Gastroesophageal sphincter (tissue), 4 donors: ENCODE data around the gene PSMG2. TPM values are rescaled to one million over a fixed set of nuclear protein-coding genes. Genes with fewer than 3 reads are reported as not detected.

Experiments
- ATAC-seq: fragments of 150-250 bp; one replicate; pipeline ENCODE4 v1.9.1; 2016; ENCODE audit warnings: mild to moderate bottlenecking, moderate library complexity
- H3K27ac ChIP-seq, 4 donors: fragments of 200-600 bp; sonication (generic) in 3 of 4; 1 replicate in 3 of 4; 2 replicates in 1 of 4; pipeline ENCODE4 v1.5.1; 2016 to 2019
- H3K27me3 ChIP-seq: fragments of 200-600 bp; sonication (generic); one replicate; pipeline ENCODE4 v1.5.1; 2019
- H3K36me3 ChIP-seq, 2 donors: fragments of 200-600 bp; sonication (generic); one replicate each; pipeline ENCODE4 v1.5.1; 2019; ENCODE audit warnings: control low read depth in 1 of 2
- H3K4me1 ChIP-seq, 3 donors: fragments of 200-600 bp; sonication (generic); 1 replicate in 2 of 3; 2 replicates in 1 of 3; pipeline ENCODE4 v1.5.1; 2016 to 2019; ENCODE audit warnings: control low read depth in 2 of 3
- H3K4me3 ChIP-seq, 2 donors: fragments of 200-600 bp; sonication (generic); one replicate each; pipeline ENCODE4 v1.5.1; 2019; ENCODE audit warnings: mild to moderate bottlenecking in 1 of 2, moderate library complexity in 1 of 2
- H3K9me3 ChIP-seq, 3 donors: fragments of 200-600 bp; sonication (generic); one replicate each; pipeline ENCODE4 v1.5.1; 2017 to 2019; ENCODE audit warnings: control low read depth in 2 of 3
- EP300 ChIP-seq: sonication (generic); formaldehyde crosslinking; IDR thresholded peaks from one replicate; pipeline ENCODE4 v1.6.1; 2017; ENCODE audit warnings: antibody characterized with exemption, mild to moderate bottlenecking
- POLR2A ChIP-seq, 2 donors: fragments of 450-650 bp; IDR thresholded peaks; one replicate each; pipeline ENCODE4 v1.6.1; 2017; ENCODE audit warnings: antibody characterized with exemption in 2 of 2, mild to moderate bottlenecking in 2 of 2, moderate library complexity in 1 of 2
- POLR2AphosphoS5 ChIP-seq: sonication (generic); formaldehyde crosslinking; IDR thresholded peaks from one replicate; pipeline ENCODE4 v1.6.1; 2017; ENCODE audit warnings: antibody characterized with exemption
- WGBS, 2 donors: methylation state at CpG; one replicate each; pipeline ENCODE4 v1.1.5; 2018; ENCODE audit warnings: low coverage in 1 of 2; 5-methylcytosine and 5-hydroxymethylcytosine counted together
- total RNA-seq, 4 donors: library from RNA; depleted of rRNA; stranded (reverse); fragments of >200 nt; gene quantifications; one replicate each; pipeline ENCODE4 v1.1.0, GENCODE V29; 2016
- TF ChIP-seq, protein P1 (sequence below), 4 experiments: fragments of 200-600 bp in 2 of 4; fragments of 450-650 bp in 2 of 4; sonication (generic) in 1 of 4; IDR thresholded peaks; one replicate each; pipeline ENCODE4 v1.5.1; 2017 to 2019; ENCODE audit warnings: antibody characterized with exemption in 4 of 4, mild to moderate bottlenecking in 2 of 4, moderate library complexity in 2 of 4

PSMG2 gene
- total RNA-seq, 4 donors from 2014 or later: 80.5 to 101 (median 82.3) TPM

DNA sequence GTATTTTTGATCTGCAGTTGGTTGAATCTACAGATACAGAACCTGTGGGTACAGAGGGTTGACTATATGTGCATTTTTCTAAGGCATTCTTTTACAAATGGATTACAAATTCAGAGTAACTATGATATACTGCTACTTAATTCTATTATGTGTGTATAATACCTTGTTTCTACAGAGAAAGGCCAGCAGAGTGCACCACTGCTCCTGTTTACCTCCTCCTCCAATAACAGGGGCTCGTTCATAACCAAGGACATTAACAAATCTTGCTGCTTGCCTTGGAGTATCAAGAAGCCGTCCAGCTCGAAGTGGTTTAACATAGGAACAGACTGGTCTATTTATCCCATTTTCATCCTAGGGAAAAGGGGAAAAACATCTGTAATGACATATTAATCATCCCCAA lies 16.7 kb upstream of the PSMG2 start:
- H3K4me3 ChIP-seq: no peak overlapping the region
- H3K27ac ChIP-seq: no peak overlapping the region
- TF ChIP-seq, protein P1, sequence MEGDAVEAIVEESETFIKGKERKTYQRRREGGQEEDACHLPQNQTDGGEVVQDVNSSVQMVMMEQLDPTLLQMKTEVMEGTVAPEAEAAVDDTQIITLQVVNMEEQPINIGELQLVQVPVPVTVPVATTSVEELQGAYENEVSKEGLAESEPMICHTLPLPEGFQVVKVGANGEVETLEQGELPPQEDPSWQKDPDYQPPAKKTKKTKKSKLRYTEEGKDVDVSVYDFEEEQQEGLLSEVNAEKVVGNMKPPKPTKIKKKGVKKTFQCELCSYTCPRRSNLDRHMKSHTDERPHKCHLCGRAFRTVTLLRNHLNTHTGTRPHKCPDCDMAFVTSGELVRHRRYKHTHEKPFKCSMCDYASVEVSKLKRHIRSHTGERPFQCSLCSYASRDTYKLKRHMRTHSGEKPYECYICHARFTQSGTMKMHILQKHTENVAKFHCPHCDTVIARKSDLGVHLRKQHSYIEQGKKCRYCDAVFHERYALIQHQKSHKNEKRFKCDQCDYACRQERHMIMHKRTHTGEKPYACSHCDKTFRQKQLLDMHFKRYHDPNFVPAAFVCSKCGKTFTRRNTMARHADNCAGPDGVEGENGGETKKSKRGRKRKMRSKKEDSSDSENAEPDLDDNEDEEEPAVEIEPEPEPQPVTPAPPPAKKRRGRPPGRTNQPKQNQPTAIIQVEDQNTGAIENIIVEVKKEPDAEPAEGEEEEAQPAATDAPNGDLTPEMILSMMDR (IDR thresholded peaks at IDR 0.05): no peak
- TF ChIP-seq POLR2AphosphoS5 (no peak), EP300 (no peak), POLR2A (IDR thresholded peaks at IDR 0.05) (no peak)
- no peaks in the 10 kb centered on the region for H3K9me3 ChIP-seq
- no peaks in the 10 kb centered on the region for H3K4me1 ChIP-seq
- 76 to 87% methylated on average over 3 of the region's 3 CpGs for WGBS, 2 donors
- ATAC-seq: no peak
- no peaks in the 10 kb centered on the region for H3K27me3 ChIP-seq
- H3K36me3 ChIP-seq: peaks cover 0 to 58% of the 10 kb centered on the region in 2 donors

DNA sequence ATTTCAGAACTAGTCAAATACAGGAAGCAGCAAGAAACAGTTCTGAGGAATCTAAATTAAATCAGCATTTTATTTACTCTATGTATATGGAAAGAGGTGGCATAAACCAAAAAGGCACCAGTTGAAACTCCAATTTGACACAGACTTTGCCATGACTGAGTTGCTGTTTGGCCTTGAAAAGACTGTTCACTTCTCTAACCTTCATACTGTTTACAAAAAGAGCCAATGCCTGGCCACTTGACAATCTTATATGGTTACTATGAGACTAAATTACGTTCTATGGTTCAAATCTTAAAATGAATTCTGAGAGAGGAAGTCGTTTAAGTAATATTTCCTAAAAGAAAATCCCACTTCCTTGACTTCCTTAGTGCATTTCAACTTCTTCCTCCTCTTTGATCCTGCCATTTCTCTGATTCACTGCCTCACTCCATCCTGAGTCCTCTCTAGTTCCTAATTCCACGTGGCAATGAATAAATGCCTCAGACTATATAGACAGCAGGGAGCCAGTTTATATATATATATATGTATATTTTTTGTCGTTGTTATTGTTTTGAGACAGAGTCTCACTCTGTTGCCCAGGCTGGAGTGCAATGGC lies 13.5 kb upstream of the PSMG2 start:
- Histone ChIP-seq H3K9me3 (no peaks in the 10 kb centered on the region), H3K4me3 (no peak overlapping the region), H3K27ac (no peak overlapping the region), H3K36me3 (peaks cover 0 to 52% of the 10 kb centered on the region in 2 donors), H3K27me3 (no peaks in the 10 kb centered on the region), H3K4me1 (no peaks in the 10 kb centered on the region)
- ATAC-seq: no peak
- TF ChIP-seq, protein P1 (IDR thresholded peaks at IDR 0.05): no peak
- TF ChIP-seq EP300 (no peak), POLR2AphosphoS5 (no peak), POLR2A (IDR thresholded peaks at IDR 0.05) (no peak)
- WGBS, 2 donors: 63 to 84% methylated on average over 4 of the region's 4 CpGs

DNA sequence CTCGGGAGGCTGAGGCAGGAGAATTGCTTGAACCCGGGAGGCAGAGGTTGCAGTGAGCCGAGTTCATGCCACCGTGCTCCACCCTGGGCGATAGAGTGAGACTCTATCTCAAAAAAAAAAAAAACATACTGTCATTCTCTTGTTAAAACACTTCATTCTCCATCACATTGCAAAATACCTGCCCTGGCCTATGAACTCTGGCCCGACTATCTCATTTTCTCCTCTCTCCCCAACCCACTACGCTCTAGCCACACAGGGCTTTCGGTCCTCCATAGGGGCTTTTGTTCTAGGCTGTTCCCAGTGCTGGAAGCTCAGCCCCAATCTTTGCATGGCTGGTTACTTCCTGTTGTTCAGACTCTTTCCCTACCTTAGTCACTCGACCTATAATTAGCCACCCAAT lies 10.6 kb upstream of the PSMG2 start:
- H3K27me3 ChIP-seq: no peaks in the 10 kb centered on the region
- H3K36me3 ChIP-seq: peaks cover 0 to 59% of the 10 kb centered on the region in 2 donors
- no peaks in the 10 kb centered on the region for H3K4me1 ChIP-seq
- TF ChIP-seq, protein P1 (IDR thresholded peaks at IDR 0.05): no peak
- TF ChIP-seq EP300 (no peak), POLR2AphosphoS5 (no peak), POLR2A (IDR thresholded peaks at IDR 0.05) (no peak)
- H3K27ac ChIP-seq: no peak overlapping the region
- no peaks in the 10 kb centered on the region for H3K9me3 ChIP-seq
- H3K4me3 ChIP-seq: no peak overlapping the region
- ATAC-seq: no peak
- 82 to 96% methylated on average over 6 to 9 of the region's 9 CpGs for WGBS, 2 donors

DNA sequence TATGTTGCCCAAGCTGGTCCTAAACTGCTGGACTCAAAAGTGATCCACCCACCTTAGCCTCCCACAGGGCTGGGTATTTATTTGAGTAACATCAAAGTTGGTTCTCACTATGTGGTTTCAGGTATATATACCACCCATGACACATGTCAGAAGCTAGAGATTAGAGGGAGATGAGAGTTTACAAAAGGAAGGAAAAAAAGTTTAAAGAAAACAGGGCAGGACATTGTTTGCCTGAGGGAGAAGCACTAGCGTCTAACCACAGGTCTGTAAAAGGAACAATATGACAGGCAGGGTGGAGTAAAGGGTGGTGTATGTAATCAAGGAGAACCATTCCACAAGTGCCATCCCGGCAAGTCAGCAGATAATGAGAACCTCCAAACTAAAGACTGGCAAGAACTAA lies 8.8 kb upstream of the PSMG2 start:
- no peaks in the 10 kb centered on the region for H3K4me1 ChIP-seq
- TF ChIP-seq POLR2A (IDR thresholded peaks at IDR 0.05) (no peak), EP300 (no peak), POLR2AphosphoS5 (no peak)
- TF ChIP-seq, protein P1 (IDR thresholded peaks at IDR 0.05): no peak
- H3K27ac ChIP-seq: no peak overlapping the region
- H3K36me3 ChIP-seq: peaks cover 0 to 66% of the 10 kb centered on the region in 2 donors
- no peak for ATAC-seq
- H3K4me3 ChIP-seq: no peak overlapping the region
- 56 to 79% methylated on average over 2 of the region's 2 CpGs for WGBS, 2 donors
- H3K9me3 ChIP-seq: no peaks in the 10 kb centered on the region
- no peaks in the 10 kb centered on the region for H3K27me3 ChIP-seq

DNA sequence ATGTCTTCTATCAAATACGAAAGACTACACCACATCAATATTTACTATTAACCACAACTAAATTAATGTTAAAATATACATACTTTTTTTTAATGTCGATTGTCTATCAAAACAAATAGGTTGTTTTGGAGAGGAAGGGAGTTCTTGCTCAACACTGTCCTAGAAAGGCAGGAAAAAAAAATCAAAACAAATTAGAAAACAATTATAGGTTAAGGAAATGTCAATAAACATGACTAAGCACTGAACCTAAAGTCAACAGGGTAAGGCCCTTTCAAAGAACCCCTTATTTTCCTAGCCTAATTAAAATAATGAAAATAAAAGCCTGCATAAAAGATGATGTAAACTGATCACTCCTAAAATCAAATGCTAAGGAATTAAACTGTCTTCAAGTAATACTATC lies 3.1 kb upstream of the PSMG2 start:
- ATAC-seq: no peak
- Histone ChIP-seq H3K4me1 (peaks cover 7 to 37% (median 12%) of the 10 kb centered on the region in 3 donors), H3K36me3 (peaks cover 0 to 43% of the 10 kb centered on the region in 2 donors), H3K27me3 (no peaks in the 10 kb centered on the region), H3K27ac (no peak overlapping the region), H3K9me3 (no peaks in the 10 kb centered on the region), H3K4me3 (no peak overlapping the region)
- TF ChIP-seq, protein P1 (IDR thresholded peaks at IDR 0.05): no peak
- TF ChIP-seq POLR2A (IDR thresholded peaks at IDR 0.05) (no peak), POLR2AphosphoS5 (no peak), EP300 (no peak)
- 84 to 92% methylated on average over 2 of the region's 2 CpGs for WGBS, 2 donors
